ENCODE measurements around the gene RAVER2.
"Not testable (repeated sequence)": the region's sequence is repeated elsewhere in the genome, so short reads cannot be mapped to it uniquely, and the experiment has no call there.

The RAVER2 gene

DNA sequence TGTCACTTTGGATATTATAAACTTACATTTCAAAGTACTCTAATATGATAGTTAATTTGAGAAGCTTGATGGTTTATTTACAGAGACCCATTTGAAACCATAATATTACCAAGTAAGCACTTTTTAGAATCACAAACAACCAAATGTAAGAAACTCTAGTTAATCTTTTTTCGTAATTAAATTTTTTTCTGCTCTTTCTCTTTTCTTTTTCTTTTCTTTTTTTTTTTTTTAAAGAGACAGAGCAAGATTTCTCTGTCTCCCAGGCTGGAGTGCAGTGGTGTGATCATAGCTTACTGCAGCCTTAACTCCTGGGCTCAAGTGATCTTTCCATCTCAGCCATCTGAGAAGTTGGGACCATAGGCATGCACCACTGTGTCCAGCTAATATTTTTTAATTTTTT is 5.2 kb downstream of the RAVER2 start:
- no peak for DNase-seq

DNA sequence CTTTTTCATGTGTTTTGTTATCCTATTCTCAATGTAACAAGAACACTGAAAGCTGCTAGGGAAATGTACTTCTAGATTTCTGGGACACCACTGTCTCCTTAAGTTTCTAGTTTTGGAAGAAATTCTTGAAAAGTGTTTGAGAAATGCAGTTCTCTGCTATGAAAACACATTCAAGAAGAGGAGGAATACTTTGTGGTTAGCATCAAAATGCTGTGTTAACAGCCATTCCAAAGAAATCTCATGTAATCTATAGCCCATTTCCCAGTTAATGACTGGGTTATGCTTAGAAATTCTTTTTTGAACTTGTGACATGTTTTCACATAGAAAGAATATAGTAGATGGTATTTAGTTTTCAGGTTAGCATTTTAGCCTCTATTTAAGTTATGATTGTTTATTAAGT is 6.0 kb downstream of the RAVER2 start:
- DNase-seq, result no peak

DNA sequence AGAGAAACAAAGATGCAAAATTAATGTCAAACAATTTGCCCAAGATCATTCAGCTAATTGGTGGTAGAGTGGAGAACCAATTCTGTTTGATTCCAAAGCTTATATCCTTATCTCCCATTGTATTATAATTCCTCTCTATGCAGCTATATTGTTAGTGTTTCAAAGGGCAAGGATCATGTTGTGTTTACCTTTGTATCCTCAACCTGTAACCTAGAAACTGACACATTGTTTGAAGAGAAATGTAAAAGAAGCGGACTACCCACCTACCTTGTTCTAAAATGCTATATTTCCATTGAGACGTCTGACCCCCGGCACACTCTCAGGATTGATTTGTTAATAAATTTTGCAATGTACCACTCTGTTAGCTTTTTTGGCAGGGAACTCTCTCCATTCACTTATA is 9.3 kb downstream of the RAVER2 start:
- DNase-seq, result no peak

DNA sequence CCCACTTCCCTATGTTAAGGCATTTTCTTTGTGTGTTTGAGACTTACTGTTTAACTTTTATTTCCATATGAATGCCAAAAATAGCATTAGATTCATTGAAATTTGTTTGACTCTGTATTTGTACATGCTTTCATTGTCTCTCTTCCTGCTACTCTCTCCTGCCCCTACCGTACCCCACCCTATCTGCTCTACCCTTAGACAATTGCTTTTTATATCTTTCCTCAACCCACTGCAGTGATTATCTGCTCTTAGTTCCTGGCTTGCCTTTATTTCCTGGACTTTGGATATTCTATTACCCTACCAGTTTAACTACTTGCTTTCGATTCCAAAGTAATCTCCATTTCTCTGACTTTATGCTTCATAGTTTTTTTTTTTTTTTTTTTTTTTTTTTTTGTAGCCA is 10.5 kb downstream of the RAVER2 start:
- no peak for DNase-seq

DNA sequence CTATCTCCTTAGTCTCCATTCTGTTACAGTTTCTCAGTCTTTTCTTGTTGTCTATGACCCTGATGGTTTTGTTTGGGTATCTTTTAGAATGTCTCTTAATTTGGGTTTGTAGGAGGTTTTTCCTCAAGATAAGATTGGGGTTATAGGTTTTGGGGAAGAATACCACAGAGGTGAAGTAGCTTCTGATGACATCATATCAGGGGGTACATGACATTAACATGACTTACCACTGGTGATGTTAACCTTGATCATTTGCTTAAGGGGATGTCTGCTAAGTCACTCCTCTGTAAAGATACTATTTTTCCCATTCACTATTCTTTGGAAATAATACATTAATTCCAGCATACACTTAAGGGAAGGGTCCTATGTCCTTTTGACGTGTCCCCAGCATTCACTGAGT is 11.9 kb downstream of the RAVER2 start:
- no peak for DNase-seq

GRCh38 chr1:64757213-64757612 is 12.3 kb downstream of the RAVER2 start:
- no peak for DNase-seq

- DNase-seq, result no peak
Observed at GRCh38 chr1:64758233-64758632, 13.4 kb downstream of the RAVER2 start.

- DNase-seq, result no peak
Observed at GRCh38 chr1:64759968-64760367, 15.1 kb downstream of the RAVER2 start.

- DNase-seq, result no peak
Observed at GRCh38 chr1:64765012-64765411, 20.1 kb downstream of the RAVER2 start.

- DNase-seq, result no peak
Observed at GRCh38 chr1:64765826-64766225, 21.0 kb downstream of the RAVER2 start.

DNA sequence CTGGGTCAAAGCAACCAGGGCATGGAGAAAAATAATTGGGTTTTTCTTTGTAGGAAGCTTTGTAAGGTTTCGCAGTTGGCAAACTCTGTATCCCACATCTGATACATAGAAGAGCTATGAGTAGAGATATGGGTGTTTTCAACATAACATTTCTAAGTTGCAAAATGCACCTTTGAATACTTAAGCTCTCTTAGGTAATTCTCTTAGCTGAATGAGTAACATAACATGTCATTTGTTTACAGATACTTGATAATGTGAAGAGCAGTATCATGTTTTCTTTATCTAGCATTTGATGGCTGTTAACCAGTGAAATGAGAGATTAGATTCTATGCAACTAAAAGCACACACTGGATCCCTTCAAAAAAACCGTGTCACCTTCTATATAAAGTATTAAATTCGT is 21.6 kb downstream of the RAVER2 start:
- no peak for DNase-seq

- no peak for DNase-seq
Observed at GRCh38 chr1:64769482-64769881, 24.6 kb downstream of the RAVER2 start.

- DNase-seq, result no peak
Observed at GRCh38 chr1:64769971-64770370, 25.1 kb downstream of the RAVER2 start.

DNA sequence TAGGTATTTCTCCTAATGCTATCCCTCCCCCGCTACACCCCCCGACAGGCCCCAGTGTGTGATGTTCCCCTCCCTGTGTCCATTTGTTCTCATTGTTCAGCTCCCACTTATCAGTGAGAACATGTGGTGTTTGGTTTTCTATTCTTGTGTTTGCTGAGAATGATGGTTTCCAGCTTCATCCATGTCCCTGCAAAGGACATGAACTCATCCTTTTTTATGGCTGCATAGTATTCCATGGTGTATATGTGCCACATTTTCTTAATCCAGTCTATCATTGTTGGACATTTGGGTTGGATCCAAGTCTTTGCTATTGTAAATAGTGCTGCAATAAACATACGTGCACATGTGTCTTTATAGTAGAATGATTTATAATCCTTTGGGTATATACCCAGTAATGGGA is 28.4 kb downstream of the RAVER2 start:
- not testable (repeated sequence) for DNase-seq

DNA sequence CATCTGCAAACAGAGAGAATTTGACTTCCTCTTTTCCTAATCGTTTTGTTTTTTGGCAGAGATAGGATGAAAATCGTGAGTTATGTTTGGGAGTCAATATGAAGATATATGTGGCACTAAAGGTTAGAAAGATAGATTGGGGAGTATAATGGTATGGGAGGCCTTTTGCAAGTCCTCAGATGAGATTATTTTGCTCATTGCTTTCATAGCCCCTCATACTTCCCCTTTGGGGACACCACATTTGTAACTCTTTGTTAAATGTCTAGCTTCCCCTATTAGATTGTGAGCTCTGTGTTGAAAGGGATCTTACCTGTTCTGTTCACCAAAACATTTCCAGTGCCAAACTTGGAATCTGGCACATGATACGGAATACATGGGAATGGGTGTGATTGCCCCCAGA is 30.2 kb downstream of the RAVER2 start:
- no peak for DNase-seq

DNA sequence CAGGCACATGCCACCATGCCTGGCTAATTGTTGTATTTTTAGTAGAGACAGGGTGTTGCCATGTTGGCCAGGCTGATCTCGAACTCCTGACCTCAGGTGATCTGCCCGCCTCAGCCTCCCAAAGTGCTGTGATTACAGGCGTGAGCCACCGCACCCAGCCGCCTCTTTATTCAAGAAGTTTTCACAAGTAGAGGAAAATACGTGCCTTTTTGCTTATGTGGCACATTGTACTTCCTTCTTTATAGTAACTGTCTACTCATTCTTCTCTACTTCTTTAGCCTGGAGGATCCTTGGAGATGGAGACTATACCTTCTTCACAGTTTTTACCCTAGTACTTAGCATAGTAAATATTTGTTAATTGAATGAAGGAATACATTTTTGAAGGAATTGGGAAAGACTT is 37.2 kb downstream of the RAVER2 start:
- DNase-seq, result not testable (repeated sequence)

DNA sequence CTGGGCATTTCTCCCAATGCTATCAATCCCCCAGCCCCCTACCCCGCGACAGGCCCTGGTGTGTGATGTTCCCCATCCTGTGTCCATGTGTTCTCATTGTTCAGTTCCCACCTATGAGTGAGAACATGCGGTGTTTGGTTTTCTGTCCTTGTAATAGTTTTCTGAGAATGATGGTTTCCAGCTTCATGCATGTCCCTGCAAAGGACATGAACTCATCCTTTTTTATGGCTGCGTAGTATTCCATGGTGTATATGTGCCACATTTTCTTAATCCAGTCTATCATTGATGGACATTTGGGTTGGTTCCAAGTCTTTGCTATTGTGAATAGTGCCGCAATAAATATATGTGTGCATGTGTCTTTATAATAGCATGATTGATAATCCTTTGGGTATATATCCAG is 38.0 kb downstream of the RAVER2 start:
- DNase-seq, result not testable (repeated sequence)

DNA sequence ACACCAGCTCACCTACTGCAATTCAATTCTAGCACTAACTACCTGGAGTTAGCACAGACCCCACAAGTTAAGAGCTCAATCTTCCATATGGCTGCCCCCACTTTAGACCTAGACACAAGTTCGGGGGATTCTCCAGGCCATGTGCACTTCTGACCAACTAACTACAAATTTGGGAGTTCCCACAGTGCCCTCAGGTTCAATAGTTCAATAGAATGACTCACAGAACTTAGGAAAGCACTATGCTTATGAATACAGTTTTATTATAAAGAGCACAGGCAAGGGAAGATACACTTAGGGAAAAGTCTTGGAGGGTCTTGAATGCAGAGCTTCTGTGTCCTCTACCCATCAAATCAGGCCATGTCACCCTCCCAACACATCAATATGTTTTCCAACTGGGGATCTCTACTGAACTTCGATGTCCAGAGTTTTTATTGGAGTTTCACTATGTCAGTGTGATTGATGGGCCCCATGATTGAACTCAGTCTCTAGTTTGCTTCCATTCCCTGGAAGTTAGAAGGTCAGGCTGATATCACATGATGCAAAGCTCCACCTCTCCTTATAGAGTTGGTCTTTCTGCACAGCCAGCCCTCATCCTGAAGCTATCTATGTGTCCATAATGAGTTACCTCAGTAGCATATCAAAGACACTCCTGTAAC is 46.1 kb downstream of the RAVER2 start:
- no peak for DNase-seq

GRCh38 chr1:64798872-64799271 is 54.0 kb downstream of the RAVER2 start:
- DNase-seq, result no peak

- DNase-seq, result no peak
Observed at GRCh38 chr1:64801851-64802523, 57.1 kb downstream of the RAVER2 start.

DNA sequence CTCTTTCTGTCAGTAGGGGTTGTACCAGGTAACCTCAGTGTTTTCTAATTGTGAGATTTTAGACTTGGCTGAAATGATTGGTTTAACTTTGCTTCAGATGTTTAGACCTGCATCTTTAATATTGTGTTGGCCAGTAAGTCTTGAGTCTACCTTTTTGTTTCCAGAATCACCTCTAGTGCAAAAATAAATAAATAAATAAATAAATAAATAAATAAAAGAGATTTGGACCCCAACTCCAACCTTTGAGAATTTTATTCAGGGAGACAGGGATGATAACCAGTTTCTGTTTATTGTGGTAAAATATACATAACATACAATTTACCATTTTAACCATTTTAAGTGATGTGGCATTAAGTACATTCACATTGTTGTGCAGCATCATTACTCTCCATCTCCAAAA is 64.4 kb downstream of the RAVER2 start:
- no peak for DNase-seq

- no peak for DNase-seq
Observed at GRCh38 chr1:64810001-64810400, 65.1 kb downstream of the RAVER2 start.

GRCh38 chr1:64811131-64811530 is 66.3 kb downstream of the RAVER2 start:
- DNase-seq, result no peak

DNA sequence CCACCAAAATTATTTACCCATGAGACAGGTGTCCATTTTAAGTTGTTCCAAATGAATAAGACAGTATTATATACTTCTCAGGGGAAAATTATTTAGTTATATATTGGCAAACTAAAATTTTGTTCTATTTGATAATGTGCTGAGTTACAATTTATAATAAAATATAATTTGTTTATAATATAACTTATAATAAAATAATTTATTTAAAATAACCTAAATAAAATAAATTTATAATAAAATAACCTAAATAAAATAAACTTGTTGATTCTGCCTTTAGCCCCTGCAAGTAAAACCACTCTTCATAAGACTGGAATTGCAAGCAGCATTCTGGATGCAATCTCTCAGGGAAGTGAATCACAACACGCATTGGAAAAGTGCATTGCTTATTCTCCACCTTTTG is 69.6 kb downstream of the RAVER2 start:
- DNase-seq, result no peak

- not testable (repeated sequence) for DNase-seq
Observed at GRCh38 chr1:64817364-64817763, 72.5 kb downstream of the RAVER2 start.

Data from amniotic stem cell (primary cell).